AG09319 (cell line): ENCODE results near the gene TSGA10IP.
"Not testable (repeated sequence)": the region's sequence is repeated elsewhere in the genome, so short reads cannot be mapped to it uniquely, and the experiment has no call there.

Source experiments
- DNase-seq: peaks from one replicate; pipeline ENCODE4 v3.0.0-alpha.2; 2010; ENCODE audit warnings: low read depth; ENCODE audit errors: extremely low read depth
- CTCF ChIP-seq: IDR thresholded peaks from 2 replicates; pipeline ENCODE4 v1.5.1; 2011; ENCODE audit warnings: low read depth, mild to moderate bottlenecking, inconsistent platforms, low read length, moderate library complexity

The TSGA10IP gene

GRCh38 chr11:65947133-65947532 is 1.9 kb downstream of the TSGA10IP start:
- no peak for TF ChIP-seq CTCF
- no peak for DNase-seq

GRCh38 chr11:65947603-65948125 is 2.4 kb downstream of the TSGA10IP start:
- no peak for DNase-seq
- no peak for TF ChIP-seq CTCF

- DNase-seq: not testable (repeated sequence)
Observed at GRCh38 chr11:65950711-65951110, 5.4 kb downstream of the TSGA10IP start.

- DNase-seq: not testable (repeated sequence)
Observed at GRCh38 chr11:65951641-65952040, 6.4 kb downstream of the TSGA10IP start.

- no peak for TF ChIP-seq CTCF
- no peak for DNase-seq
Observed at GRCh38 chr11:65952052-65952521, 6.8 kb downstream of the TSGA10IP start.

GRCh38 chr11:65953471-65953870 is 8.2 kb downstream of the TSGA10IP start:
- no peak for DNase-seq
- TF ChIP-seq CTCF: no peak

- TF ChIP-seq CTCF: no peak
- no peak for DNase-seq
Observed at GRCh38 chr11:65954771-65955170, 9.5 kb downstream of the TSGA10IP start.

- DNase-seq: no peak
- TF ChIP-seq CTCF: no peak
Observed at GRCh38 chr11:65958291-65958690, 13.0 kb downstream of the TSGA10IP start.
